Suprapubic skin (tissue), 3 donors: ENCODE measurements around the gene BECN2.

Experiments used
- POLR2A ChIP-seq, 2 donors: fragments of 450-650 bp; IDR thresholded peaks; one replicate each; pipeline ENCODE4 v1.6.1; 2017; ENCODE audit warnings: antibody characterized with exemption in 2 of 2, mild to moderate bottlenecking in 2 of 2, moderate library complexity in 2 of 2
- TF ChIP-seq, protein P1 (sequence below), 2 donors: fragments of 200-600 bp in 1 of 2; fragments of 450-650 bp in 1 of 2; sonication (generic) in 1 of 2; IDR thresholded peaks; one replicate each; pipeline ENCODE4 v1.5.1; 2016 to 2019; ENCODE audit warnings: antibody characterized with exemption in 2 of 2, mild to moderate bottlenecking in 1 of 2, moderate library complexity in 1 of 2

DNA sequence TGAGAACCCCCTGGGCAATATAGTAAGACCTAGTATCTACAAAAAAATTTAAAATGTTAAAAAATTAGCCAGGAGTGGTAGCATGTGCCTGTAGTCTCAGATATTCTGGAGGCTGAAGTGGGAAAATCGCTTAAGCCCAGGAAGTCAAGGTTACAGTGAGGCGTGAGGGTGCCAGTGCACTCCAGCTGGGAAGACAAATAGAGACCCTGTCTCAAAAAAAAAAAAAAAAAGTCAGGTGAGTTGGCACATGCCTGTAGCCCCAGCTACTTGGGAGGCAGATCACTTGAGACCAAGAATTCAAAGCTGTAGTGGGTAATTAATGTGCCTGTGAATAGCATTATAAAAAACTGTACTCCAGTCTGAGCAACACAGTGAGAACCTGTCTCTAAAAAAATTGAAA, 4.6 kb downstream of the BECN2 start:
- TF ChIP-seq, protein P1, sequence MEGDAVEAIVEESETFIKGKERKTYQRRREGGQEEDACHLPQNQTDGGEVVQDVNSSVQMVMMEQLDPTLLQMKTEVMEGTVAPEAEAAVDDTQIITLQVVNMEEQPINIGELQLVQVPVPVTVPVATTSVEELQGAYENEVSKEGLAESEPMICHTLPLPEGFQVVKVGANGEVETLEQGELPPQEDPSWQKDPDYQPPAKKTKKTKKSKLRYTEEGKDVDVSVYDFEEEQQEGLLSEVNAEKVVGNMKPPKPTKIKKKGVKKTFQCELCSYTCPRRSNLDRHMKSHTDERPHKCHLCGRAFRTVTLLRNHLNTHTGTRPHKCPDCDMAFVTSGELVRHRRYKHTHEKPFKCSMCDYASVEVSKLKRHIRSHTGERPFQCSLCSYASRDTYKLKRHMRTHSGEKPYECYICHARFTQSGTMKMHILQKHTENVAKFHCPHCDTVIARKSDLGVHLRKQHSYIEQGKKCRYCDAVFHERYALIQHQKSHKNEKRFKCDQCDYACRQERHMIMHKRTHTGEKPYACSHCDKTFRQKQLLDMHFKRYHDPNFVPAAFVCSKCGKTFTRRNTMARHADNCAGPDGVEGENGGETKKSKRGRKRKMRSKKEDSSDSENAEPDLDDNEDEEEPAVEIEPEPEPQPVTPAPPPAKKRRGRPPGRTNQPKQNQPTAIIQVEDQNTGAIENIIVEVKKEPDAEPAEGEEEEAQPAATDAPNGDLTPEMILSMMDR (IDR thresholded peaks at IDR 0.05), result no peak
- no peak for TF ChIP-seq POLR2A (IDR thresholded peaks at IDR 0.05)
